GM23338 (cell line): ENCODE results near the gene FRAT1. TPM values are rescaled to one million over a fixed set of nuclear protein-coding genes. Genes with fewer than 3 reads are reported as not detected.

ENCODE experiments used
- ATAC-seq: fragments of 200-7000 bp; cut with Tn5 transposase; 3 replicates; pipeline ENCODE4 v1.9.1; 2020
- DNase-seq: peaks from one replicate; pipeline ENCODE4 v3.0.0-alpha.2; 2015; ENCODE audit warnings: low spot score
- H2AFZ ChIP-seq: fragments of 200-600 bp; sonication (generic); 2 replicates; pipeline ENCODE4 v1.8.0; 2016; ENCODE audit warnings: antibody characterized with exemption, mild to moderate bottlenecking, moderate library complexity
- H3F3A ChIP-seq: fragments of 200-600 bp; sonication (generic); replicated peaks from 2 replicates; pipeline ENCODE4 v1.8.0; 2017; ENCODE audit warnings: antibody characterized with exemption, mixed run types, low read depth
- H3K27ac ChIP-seq: fragments of 200-600 bp; sonication (generic); 2 replicates; pipeline ENCODE4 v1.6.1; 2016; ENCODE audit warnings: low read depth
- H3K27me3 ChIP-seq: fragments of 200-600 bp; sonication (generic); 2 replicates; pipeline ENCODE4 v1.8.0; 2016; ENCODE audit warnings: mild to moderate bottlenecking, mixed run types, moderate library complexity; ENCODE audit not compliant: insufficient read depth
- H3K36me3 ChIP-seq: fragments of 200-600 bp; sonication (generic); 2 replicates; pipeline ENCODE4 v1.8.0; 2016; ENCODE audit warnings: mild to moderate bottlenecking; ENCODE audit not compliant: insufficient read depth
- H3K4me1 ChIP-seq: fragments of 200-600 bp; sonication (generic); 2 replicates; pipeline ENCODE4 v1.8.0; 2016; ENCODE audit warnings: mild to moderate bottlenecking, moderate library complexity; ENCODE audit not compliant: insufficient read depth
- H3K4me2 ChIP-seq: fragments of 200-600 bp; sonication (generic); 2 replicates; pipeline ENCODE4 v1.7.1; 2017; ENCODE audit warnings: mixed run types
- H3K4me3 ChIP-seq: fragments of 200-600 bp; sonication (generic); 2 replicates; pipeline ENCODE4 v1.6.1; 2016; ENCODE audit warnings: mixed run types
- H3K79me2 ChIP-seq: fragments of 200-600 bp; sonication (generic); replicated peaks from 2 replicates; pipeline ENCODE4 v1.8.0; 2017; ENCODE audit warnings: mild to moderate bottlenecking; ENCODE audit not compliant: insufficient read depth
- H3K9me2 ChIP-seq: fragments of 200-600 bp; sonication (generic); 2 replicates; pipeline ENCODE4 v1.8.0; 2017; ENCODE audit not compliant: insufficient read depth
- H4K20me1 ChIP-seq: fragments of 200-600 bp; sonication (generic); replicated peaks from 2 replicates; pipeline ENCODE4 v1.8.0; 2017; ENCODE audit warnings: mild to moderate bottlenecking; ENCODE audit not compliant: insufficient read depth
- H3K27ac Mint-ChIP-seq: 2 replicates; pipeline ENCODE4 v1.8.0; 2020; ENCODE audit warnings: inconsistent platforms, mild to moderate bottlenecking, moderate library complexity, mixed read lengths
- H3K27me3 Mint-ChIP-seq: 3 replicates; pipeline ENCODE4 v1.8.0; 2022; ENCODE audit warnings: low read depth, mild to moderate bottlenecking, moderate library complexity, mixed read lengths, inconsistent platforms; ENCODE audit not compliant: insufficient read depth, poor library complexity
- H3K36me3 Mint-ChIP-seq: 3 replicates; pipeline ENCODE4 v1.8.0; 2021; ENCODE audit warnings: low read depth, mild to moderate bottlenecking, inconsistent platforms, moderate library complexity, mixed read lengths
- H3K4me1 Mint-ChIP-seq: 3 replicates; pipeline ENCODE4 v1.8.0; 2020; ENCODE audit warnings: mild to moderate bottlenecking, inconsistent platforms, mixed read lengths
- H3K4me3 Mint-ChIP-seq: 3 replicates; pipeline ENCODE4 v1.8.0; 2021; ENCODE audit warnings: moderate library complexity, mild to moderate bottlenecking, inconsistent platforms, mixed read lengths
- H3K9me3 Mint-ChIP-seq: 3 replicates; pipeline ENCODE4 v1.8.0; 2020; ENCODE audit warnings: moderate library complexity, mild to moderate bottlenecking, inconsistent platforms, mixed read lengths
- CREB1 ChIP-seq: fragments of 250-450 bp; sonication (Bioruptor Pico); IDR thresholded peaks from 2 replicates; pipeline ENCODE4 v1.5.0; 2020; ENCODE audit warnings: low read depth, mild to moderate bottlenecking, moderate library complexity
- EZH2 ChIP-seq: fragments of 200-600 bp; sonication (generic); IDR thresholded peaks from one replicate; pipeline ENCODE4 v1.8.0; 2017; ENCODE audit warnings: antibody characterized with exemption, mild to moderate bottlenecking, low read depth; ENCODE audit not compliant: unreplicated experiment
- EZH2phosphoT487 ChIP-seq: fragments of 200-600 bp; sonication (generic); IDR thresholded peaks from one replicate; pipeline ENCODE4 v1.8.1; 2018; ENCODE audit warnings: antibody characterized with exemption; ENCODE audit not compliant: unreplicated experiment
- NANOG ChIP-seq: IDR thresholded peaks from 2 replicates; pipeline ENCODE4 v1.6.1; 2016; ENCODE audit warnings: antibody characterized with exemption, borderline replicate concordance
- POLR2AphosphoS5 ChIP-seq: IDR thresholded peaks from 2 replicates; pipeline ENCODE4 v1.6.1; 2016; ENCODE audit warnings: antibody characterized with exemption, low read depth
- REST ChIP-seq: IDR thresholded peaks from one replicate; pipeline ENCODE4 v1.6.1; 2018; ENCODE audit warnings: antibody characterized with exemption; ENCODE audit not compliant: unreplicated experiment
- ZNF114 ChIP-seq: fragments of 250-450 bp; sonication (Bioruptor Pico); IDR thresholded peaks from 2 replicates; pipeline ENCODE4 v1.5.0; 2020; ENCODE audit warnings: mild to moderate bottlenecking, moderate library complexity
- ZNF462 ChIP-seq: fragments of 250-450 bp; sonication (Bioruptor Pico); IDR thresholded peaks from 2 replicates; pipeline ENCODE4 v1.5.0; 2020; ENCODE audit warnings: mild to moderate bottlenecking, moderate library complexity
- long read RNA-seq: library from polyadenylated mRNA; unstranded; transcript quantifications from one replicate; pipeline ENCODE4 v2.0.0, GENCODE V29; 2020; ENCODE audit not compliant: unreplicated experiment
- polyA plus RNA-seq: library from polyadenylated mRNA; unstranded; fragments of >200 nt; fragmentation: Nextera tagmentation; extraction: Ambion mirVana; gene quantifications from 2 replicates; pipeline ENCODE4 v1.2.1, GENCODE V29; 2016
- total RNA-seq: library from RNA; depleted of rRNA; stranded (reverse); fragments of >200 nt; shearing (Covaris generic); gene quantifications from 2 replicates; pipeline ENCODE4 v1.2.3, GENCODE V29; 2014; rRNA removed

FRAT1 gene, protein sequence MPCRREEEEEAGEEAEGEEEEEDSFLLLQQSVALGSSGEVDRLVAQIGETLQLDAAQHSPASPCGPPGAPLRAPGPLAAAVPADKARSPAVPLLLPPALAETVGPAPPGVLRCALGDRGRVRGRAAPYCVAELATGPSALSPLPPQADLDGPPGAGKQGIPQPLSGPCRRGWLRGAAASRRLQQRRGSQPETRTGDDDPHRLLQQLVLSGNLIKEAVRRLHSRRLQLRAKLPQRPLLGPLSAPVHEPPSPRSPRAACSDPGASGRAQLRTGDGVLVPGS
- 6.1 and 8.5 TPM in 2 replicates for total RNA-seq
- polyA plus RNA-seq: 1.4 and 1.7 TPM in 2 replicates
- long read RNA-seq: 0 reads

DNA sequence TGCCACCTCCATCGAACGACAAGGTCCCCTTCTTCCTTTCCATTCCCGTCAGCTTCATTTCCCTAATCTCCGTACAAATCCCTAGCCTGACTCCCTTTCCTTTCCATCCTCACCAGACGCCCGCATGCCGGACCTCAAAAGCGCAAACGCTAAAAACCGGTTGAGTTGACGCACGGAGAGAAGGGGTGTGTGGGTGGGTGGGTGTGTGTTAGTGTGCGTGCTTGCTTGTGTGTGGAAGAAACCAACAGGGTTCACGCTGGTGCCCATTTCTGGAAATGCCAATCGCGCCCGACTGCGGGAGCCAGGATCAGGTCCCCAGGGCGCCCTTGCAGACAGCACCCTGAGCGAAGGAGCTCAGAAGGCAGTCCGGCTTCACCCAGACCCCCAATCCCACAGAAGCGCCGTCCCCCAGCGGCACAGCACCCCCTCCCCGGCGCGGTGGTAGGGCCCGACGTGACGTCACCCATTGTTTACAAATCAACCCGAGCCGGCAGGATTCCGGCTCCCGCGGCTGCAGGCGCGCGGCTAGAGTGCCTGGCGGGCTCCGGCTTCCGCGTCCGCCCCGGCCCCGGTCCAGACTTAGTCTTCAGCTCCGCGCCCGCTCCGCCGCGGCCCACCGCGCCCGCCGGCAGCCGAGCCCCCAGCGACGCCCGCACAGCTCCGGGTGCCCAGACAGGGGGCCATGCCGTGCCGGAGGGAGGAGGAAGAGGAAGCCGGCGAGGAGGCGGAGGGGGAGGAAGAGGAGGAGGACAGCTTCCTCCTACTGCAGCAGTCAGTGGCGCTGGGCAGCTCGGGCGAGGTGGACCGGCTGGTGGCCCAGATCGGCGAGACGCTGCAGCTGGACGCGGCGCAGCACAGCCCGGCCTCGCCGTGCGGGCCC, at the start of gene FRAT1:
Gene FRAT1 (plus strand): TSS at position 500 of the 880 bp plus-strand sequence. CDS start 183 bp downstream, at position 683.
- Histone ChIP-seq H3F3A (peaks cover 9% of the 10 kb centered on the region), H3K9me2 (no peaks in the 10 kb centered on the region), H3K27ac (peak within 1 kb of the TSS; percentile 98), H3K36me3 (no peaks in the 10 kb centered on the region), H3K79me2 (no peaks in the 10 kb centered on the region), H3K27me3 (peaks cover 28% of the 10 kb centered on the region), H3K4me1 (peaks cover 20% of the 10 kb centered on the region), H2AFZ (peak within 1 kb of the TSS; percentile 97; the same call in 1 of the 2 replicates), H3K4me2 (peak within 1 kb of the TSS; percentile 96), H4K20me1 (no peaks in the 10 kb centered on the region), H3K4me3 (peak within 1 kb of the TSS; percentile 86)
- Mint-ChIP-seq H3K4me1 (peaks cover 23% of the 10 kb centered on the region), H3K36me3 (no peaks in the 10 kb centered on the region), H3K9me3 (no peaks in the 10 kb centered on the region), H3K27ac (peak within 1 kb of the TSS; percentile 100), H3K27me3 (peaks cover 44% of the 10 kb centered on the region), H3K4me3 (peak within 1 kb of the TSS; percentile 84)
- ATAC-seq (peak; percentile 67), DNase-seq (peak; percentile 93)
- TF ChIP-seq CREB1: peak; percentile 97
- no peak for TF ChIP-seq ZNF114 (CRISPR knock-in tag)
- TF ChIP-seq EZH2: no peak
- peak; percentile 60 for TF ChIP-seq POLR2AphosphoS5

DNA sequence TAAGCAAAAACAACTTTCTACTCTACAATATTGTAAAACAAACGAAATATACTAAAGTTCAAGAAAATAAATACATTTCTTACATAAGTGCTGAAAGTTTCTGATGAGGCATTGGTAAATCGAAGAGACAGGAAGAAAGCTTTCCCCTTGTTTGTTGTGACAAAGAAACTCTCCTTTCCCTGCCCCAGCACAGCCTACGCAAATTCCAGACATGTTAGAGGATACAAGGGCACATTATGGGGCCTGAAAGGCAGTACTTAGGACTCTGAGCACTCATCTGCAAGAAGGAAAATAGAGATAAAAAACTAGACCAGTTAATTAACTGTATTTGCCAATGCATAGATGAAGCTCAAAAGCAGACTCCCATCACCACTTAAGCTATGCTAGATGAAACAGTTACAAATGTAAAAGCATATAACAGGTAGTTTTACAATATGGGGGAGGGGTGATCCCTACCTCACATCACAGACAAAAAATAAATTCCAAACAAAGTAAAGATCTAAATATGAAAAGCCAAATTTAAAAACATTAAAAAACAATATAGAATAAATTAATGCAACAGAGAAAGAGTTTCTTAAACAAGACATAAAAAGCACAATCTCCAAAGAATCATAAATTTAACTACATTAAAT, 48.4 kb upstream of the FRAT1 start:
- peaks cover 7% of the 10 kb centered on the region; the same call in 1 of the 2 replicates for H4K20me1 ChIP-seq
- H3K4me3 Mint-ChIP-seq: no peak overlapping the region
- H3K4me2 ChIP-seq: no peak overlapping the region
- no peaks in the 10 kb centered on the region for H3K9me2 ChIP-seq
- no peaks in the 10 kb centered on the region for H3K36me3 ChIP-seq
- H2AFZ ChIP-seq: no peak overlapping the region
- H3K4me1 ChIP-seq: peaks cover 17% of the 10 kb centered on the region
- peak; percentile 41 for DNase-seq
- no peaks in the 10 kb centered on the region for H3K27me3 ChIP-seq
- peaks cover 12% of the 10 kb centered on the region; the same call in 2 of the 3 replicates for H3K9me3 Mint-ChIP-seq
- ATAC-seq: no peak
- no peak overlapping the region for H3K27ac Mint-ChIP-seq
- peaks cover 2% of the 10 kb centered on the region for H3K27me3 Mint-ChIP-seq
- H3K79me2 ChIP-seq: peaks cover 79% of the 10 kb centered on the region
- H3K4me3 ChIP-seq: no peak overlapping the region
- no peak overlapping the region for H3K27ac ChIP-seq
- no peaks in the 10 kb centered on the region for H3F3A ChIP-seq
- H3K4me1 Mint-ChIP-seq: peaks cover 18% of the 10 kb centered on the region
- peaks cover 20% of the 10 kb centered on the region; the same call in 2 of the 3 replicates for H3K36me3 Mint-ChIP-seq
- TF ChIP-seq NANOG (no peak), ZNF462 (CRISPR knock-in tag) (no peak), EZH2phosphoT487 (no peak), REST (no peak), EZH2 (no peak), CREB1 (no peak)
